GM21529 (cell line): ENCODE data around the gene SPRED2.

ENCODE experiments used
- ATAC-seq: cut with Tn5 transposase; IDR thresholded peaks from one replicate; pipeline ENCODE4 v1.9.1; 2021; ENCODE audit not compliant: unreplicated experiment

The SPRED2 gene

GRCh38 chr2:65369980-65370379, 62.4 kb downstream of the SPRED2 start:
- ATAC-seq, result no peak

- ATAC-seq, result no peak
These were observed 62.8 kb downstream of the SPRED2 start for GRCh38 chr2:65369574-65369973.

DNA sequence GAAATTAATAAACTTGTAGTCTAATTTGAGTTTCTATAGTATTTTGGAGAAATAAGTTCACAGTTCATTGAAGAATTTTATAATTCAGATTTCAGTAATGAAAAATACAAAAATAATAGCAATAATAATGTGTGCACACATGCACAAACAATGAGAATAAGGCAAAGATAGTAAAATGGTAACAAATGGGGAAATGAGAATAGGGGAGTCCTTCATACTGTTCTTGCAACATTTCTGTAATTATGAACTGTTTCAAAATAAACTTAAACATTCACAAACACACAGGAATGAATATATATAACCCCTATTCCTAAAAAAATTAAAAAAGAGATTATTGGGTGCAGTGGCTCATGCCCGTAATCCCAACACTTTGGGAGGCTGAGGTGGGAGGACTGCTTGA, 63.9 kb downstream of the SPRED2 start:
- ATAC-seq, result no peak

GRCh38 chr2:65367524-65367923, 64.9 kb downstream of the SPRED2 start:
- ATAC-seq, result no peak

DNA sequence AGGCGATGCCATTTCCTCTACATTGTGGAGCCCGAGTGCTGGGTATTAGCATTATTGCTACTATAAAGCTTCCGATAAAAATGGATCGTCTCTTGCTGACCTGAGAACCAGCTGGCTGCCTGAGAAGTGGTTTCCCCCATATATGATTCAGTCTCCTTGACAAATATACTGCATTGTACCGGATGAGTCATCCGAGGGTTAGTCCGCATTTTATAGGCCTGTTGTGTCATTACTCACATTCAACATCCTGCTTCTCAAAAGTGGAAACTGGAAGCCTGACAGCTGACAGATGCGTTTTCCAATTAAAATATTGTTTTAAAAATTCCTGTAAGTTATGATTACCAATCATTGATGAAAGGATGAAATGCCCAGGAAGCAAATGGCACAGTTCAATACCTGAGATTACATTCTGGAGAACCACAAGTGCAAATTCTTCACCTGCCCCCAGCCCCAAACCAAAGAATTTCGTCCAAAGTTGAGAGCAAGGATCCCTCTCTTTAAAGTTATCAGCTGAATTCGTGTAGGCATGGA, 65.7 kb downstream of the SPRED2 start:
- ATAC-seq, result peak; percentile 48

DNA sequence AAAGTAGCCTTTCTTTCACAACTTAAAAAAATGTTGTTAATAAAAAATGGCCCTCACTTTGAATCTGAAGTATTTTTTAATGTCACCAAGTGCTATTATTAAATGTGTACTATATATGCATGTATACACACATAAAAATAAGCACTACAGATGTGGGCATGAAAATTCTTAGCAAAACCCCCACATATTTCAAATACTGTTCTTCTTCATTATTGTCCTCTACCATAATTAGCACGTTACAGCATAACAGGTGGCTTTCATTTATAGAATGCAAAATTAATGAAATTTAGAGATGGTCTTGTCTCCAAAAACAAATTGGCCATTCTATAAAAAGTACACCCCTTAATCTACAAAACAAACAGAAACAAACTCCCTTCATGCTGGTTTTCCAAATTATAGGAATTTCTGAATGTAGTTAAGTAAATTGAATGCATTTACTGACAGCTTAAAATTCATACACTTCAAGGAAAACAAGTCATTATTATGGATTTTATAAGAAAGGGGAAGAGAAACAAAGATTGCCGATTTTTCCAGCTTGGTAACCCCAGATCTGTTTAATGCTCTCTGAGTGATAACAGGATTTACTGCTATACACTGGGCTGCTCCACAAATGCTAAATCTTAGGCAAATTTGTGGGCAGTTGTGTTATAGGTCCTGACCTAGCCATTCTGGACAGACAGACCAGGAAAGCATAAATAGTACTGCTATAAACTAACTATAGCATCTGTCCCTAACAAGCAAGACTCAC, 67.2 kb downstream of the SPRED2 start:
- no peak for ATAC-seq

- no peak for ATAC-seq
These were observed 68.3 kb downstream of the SPRED2 start for GRCh38 chr2:65363879-65364666.

GRCh38 chr2:65361623-65362022, 70.8 kb downstream of the SPRED2 start:
- ATAC-seq, result no peak

DNA sequence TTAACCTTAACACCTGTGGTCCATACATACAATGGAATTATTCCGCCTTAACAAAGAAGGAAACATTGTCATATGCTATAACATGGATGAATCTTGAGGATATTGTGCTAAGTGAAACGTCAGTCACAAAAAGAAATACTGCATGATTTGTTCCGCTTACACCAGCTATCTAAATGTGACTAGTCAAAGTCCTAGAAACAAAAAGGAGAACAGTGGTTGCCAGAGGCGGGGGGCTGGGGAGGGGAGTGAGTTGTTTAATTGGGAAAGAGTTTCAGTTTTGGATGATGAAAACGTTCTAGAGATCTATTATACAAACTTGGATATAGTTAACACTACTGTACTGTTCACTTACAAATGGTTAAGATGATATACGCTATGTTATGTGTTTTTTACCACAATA, 72.0 kb downstream of the SPRED2 start:
- no peak for ATAC-seq

DNA sequence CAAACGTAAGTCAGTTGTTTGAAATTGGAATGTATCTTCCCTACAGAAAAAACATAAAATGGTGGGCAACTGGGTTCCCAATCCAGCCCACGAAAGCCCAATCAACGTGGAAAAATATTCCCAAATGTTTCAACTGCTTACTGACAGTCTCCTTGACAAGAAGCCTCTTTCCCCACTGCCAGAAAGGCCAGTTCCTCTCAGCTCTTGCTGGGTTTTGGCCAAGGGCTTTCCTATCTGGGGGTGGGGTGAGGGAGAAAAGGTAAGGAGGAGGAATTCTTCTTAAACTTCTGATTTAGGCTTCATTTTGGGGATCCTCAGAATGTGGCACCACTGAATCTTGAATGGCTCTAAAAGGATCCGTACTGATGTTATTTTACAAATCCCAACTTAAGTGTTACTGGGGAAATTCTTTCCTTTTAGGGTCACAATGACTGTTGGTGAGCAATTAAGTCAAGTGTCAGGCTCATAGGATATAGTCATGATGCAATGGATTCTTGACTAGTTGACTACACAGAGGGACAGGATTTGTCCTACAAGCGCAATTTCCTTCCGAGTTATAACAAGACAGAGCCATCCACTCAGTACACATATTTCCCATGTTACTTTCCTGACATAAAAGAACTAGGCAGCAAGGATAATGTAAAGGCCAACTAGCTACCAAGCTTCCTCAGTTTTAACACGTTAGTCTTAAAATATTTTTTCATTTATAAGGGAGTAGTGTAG, 73.6 kb downstream of the SPRED2 start:
- no peak for ATAC-seq

- peak; percentile 84 for ATAC-seq
These were observed 74.5 kb downstream of the SPRED2 start for GRCh38 chr2:65357959-65358294.

GRCh38 chr2:65357095-65357958, 75.1 kb downstream of the SPRED2 start:
- ATAC-seq, result peak; percentile 43

DNA sequence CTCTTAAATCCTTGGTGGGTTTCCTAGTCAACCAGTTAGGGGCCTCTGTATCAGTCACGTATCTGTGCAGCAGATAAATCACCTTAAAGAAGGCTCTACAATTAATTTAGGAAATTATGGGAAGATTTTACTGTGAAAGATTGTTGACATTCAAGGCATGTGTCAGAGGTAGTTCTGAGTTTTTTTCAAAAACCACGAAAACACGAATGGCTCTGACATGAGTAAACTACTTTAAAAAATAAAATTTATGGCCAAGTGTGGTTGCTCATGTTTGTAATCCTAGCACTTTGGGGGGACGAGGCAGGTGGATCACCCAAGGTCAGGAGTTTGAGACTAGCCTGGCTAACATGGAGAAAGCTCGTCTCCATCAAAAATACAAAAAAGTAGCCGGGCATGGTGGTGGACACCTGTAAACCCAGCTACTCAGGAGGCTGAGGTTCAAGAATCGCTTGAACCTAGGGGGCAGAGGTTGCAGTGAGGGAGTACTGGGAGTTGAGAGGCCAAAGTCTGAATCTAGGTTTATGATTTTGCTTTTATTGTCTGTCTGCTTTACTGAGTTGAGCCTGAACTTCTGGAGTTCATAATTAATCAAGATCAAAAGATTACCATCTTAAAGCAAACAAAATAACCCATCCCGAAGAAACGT, 77.1 kb downstream of the SPRED2 start:
- no peak for ATAC-seq

DNA sequence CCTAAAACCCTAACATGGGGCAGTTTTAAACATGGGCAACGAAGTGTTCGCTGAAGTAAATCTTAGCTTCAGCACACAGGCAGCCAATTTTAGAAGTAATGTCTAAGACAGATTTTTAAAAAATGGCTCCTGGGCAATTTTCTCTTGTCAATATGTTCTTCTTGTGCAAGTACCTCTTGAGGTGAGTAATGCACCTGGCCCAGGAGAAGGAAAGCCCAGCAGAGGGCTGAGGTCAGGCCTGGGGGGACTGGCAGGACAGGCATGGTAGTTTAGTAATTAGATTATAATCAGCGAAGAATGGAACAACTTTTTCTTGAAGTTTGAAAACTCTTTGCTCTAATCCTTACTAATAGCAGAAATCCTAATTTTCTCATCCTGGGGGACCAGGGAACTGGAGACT, 77.6 kb downstream of the SPRED2 start:
- no peak for ATAC-seq

GRCh38 chr2:65353927-65354326, 78.5 kb downstream of the SPRED2 start:
- no peak for ATAC-seq

GRCh38 chr2:65353046-65353445, 79.4 kb downstream of the SPRED2 start:
- no peak for ATAC-seq

DNA sequence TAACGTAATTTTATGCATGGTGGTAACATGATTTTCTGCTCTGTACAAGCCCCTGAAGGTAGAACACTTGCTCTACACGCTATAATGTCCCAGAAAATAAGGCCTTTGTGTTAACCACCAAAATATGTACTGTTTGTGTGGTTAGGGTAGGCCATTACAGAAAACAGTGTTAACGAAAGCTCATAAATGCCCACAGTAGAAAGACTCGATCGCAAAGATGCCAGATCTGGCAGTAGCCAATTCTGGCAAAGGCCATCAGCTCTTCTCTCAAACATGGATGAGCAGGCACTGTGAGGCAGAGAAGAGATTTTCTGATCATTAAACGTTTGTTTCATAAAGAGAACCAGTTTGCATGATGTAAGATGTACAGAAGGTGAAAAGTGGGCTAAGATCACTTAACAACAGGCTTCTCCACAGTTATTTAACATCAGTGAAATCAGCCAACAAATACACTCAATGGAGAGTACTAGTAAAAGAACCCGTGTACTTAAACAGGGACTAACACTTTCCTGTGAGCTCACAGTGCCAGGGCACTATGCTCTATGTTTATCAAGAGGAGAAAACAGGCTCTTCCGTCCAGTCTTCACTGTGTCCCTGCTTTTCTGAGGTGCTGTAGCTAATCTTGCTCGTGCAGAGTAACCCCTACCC, 80.3 kb downstream of the SPRED2 start:
- ATAC-seq, result no peak

GRCh38 chr2:65351234-65351947, 81.0 kb downstream of the SPRED2 start:
- no peak for ATAC-seq

DNA sequence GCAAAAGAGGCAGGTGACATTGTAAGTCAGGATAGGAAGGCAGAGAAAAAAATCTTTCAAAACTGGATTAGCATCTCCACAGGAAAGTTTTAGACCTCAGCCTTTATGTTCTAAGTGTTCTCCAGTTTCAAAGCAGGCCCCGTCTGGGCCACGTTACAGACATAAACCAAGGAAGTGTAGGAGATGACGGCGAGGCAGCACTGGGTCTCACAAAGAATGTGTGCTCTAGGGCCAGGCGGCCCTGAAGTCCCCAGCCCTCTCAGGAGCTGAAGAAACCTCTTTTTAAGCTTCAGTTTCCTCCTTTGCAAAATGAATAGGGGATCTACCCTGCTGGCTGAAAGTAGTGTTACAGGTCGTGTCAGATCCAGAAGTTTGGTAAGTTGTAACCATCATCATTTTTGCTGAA, 81.7 kb downstream of the SPRED2 start:
- peak; percentile 80 for ATAC-seq
